Activated CD8-positive, alpha-beta T cell treated with anti-CD3 and anti-CD28 coated beads for 36 hours (primary cell): ENCODE results near the gene ACER3. TPM values are rescaled to one million over a fixed set of nuclear protein-coding genes. Genes with fewer than 3 reads are reported as not detected.
"Not testable (repeated sequence)": the region's sequence is repeated elsewhere in the genome, so short reads cannot be mapped to it uniquely, and the experiment has no call there.

ENCODE experiments used
- ATAC-seq: fragments of 200-7000 bp; cut with Tn5 transposase; one replicate; pipeline ENCODE4 v1.10.0; 2021; ENCODE audit warnings: mild to moderate bottlenecking, moderate library complexity
- CTCF ChIA-PET: fragments of 350-600 bp; sonication (Branson Sonifier 250); formaldehyde crosslinking; loops from one replicate; lab custom pipeline; 2021; ENCODE audit warnings: antibody characterized with exemption; lab: Charles Lee
- POLR2A ChIA-PET: fragments of 350-600 bp; sonication (Branson Sonifier 250); formaldehyde crosslinking; loops from one replicate; lab custom pipeline; 2021; ENCODE audit warnings: antibody characterized with exemption; lab: Charles Lee
- DNase-seq: peaks from one replicate; pipeline ENCODE4 v3.0.0-alpha.2; 2020
- H3K27ac Mint-ChIP-seq: one replicate; pipeline ENCODE4 v1.8.0; 2021; ENCODE audit warnings: mild to moderate bottlenecking, mixed read lengths
- H3K27me3 Mint-ChIP-seq: one replicate; pipeline ENCODE4 v1.8.0; 2021; ENCODE audit warnings: mixed read lengths
- H3K36me3 Mint-ChIP-seq: one replicate; pipeline ENCODE4 v1.8.0; 2021; ENCODE audit warnings: low read depth, mixed read lengths
- H3K4me1 Mint-ChIP-seq: one replicate; pipeline ENCODE4 v1.8.0; 2021; ENCODE audit warnings: low read depth, mixed read lengths
- H3K4me3 Mint-ChIP-seq: one replicate; pipeline ENCODE4 v1.8.0; 2021; ENCODE audit warnings: mild to moderate bottlenecking, moderate library complexity, mixed read lengths
- H3K9me3 Mint-ChIP-seq: one replicate; pipeline ENCODE4 v1.8.0; 2021; ENCODE audit warnings: mixed read lengths
- intact Hi-C: fragments of 100-400 bp; cut with micrococcal nuclease; formaldehyde crosslinking; loops from one replicate; pipeline ENCODE4 v1.10.0; 2022
- total RNA-seq, 2 experiments: library from RNA; stranded (reverse); gene quantifications; one replicate each; pipeline ENCODE4 v1.2.3, GENCODE V29; 2021
- TF ChIP-seq, protein P1 (sequence below): fragments of 200-600 bp; IDR thresholded peaks from one replicate; pipeline ENCODE4 v1.8.0; 2022; ENCODE audit warnings: antibody characterized with exemption, mild to moderate bottlenecking

ACER3 gene
- 10 to 100 TPM; 10.0 to 10.2 TPM for total RNA-seq

DNA sequence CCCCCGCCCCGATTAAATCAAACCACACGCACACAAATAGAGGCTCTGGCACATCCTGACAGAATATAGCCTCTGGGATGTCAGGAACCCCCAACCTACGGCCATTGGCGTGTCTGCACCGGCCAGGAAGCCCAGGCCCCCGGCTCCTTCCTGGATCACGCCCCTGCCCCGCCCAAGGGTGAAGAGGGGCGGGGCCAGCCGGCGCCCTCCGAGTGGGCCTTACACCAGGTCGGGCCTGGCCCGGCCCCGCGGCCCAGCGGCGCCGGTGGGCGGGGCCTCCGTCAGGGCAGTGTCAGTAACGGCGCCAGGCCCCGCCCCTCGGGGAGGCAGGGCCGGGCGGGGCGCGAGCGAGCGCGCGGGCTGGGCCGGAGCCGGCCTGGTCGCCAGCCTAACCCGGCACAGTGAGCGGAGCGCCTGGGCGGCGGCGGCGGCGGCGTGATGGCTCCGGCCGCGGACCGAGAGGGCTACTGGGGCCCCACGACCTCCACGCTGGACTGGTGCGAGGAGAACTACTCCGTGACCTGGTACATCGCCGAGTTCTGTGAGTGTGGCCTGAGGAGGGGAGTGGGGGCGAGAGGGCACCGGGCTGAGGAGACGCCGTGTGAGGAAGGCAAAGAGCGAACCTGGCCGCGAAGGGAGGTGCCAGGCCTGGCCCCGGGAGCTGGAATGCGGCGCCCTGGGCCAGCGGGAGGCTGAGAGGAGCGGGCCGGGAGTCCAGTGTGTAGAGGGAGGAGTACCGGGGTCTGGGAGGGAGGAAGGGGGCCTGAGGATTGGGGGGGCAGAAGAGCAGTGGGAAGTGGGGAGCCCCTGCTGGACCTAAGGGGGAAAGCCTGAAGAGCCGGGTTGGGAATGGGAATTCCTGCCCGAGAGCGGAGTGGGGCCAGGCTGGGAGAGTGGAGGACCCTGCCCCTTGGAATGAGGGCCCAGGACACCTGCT, at the start of gene ACER3:
TSS of gene ACER3 (plus strand) at position 380 of the 937 bp plus-strand sequence. CDS start at position 439, 59 bp downstream.
- H3K27ac Mint-ChIP-seq: peak within 1 kb of the TSS; percentile 76
- intact Hi-C loops: no loop called here
- H3K36me3 Mint-ChIP-seq: no peaks in the 10 kb centered on the region
- H3K4me1 Mint-ChIP-seq: peaks cover 18% of the 10 kb centered on the region
- ChIA-PET CTCF (interaction anchor here (1.3 to 2.4 kb wide), 2 partner anchors 51 to 59 kb away, joined by 3 to 9 read pairs; no protein-coding TSS in a partner anchor), POLR2A (no interaction called here)
- no peaks in the 10 kb centered on the region for H3K9me3 Mint-ChIP-seq
- ATAC-seq: peak; percentile 100
- no peaks in the 10 kb centered on the region for H3K27me3 Mint-ChIP-seq
- TF ChIP-seq, protein P1, sequence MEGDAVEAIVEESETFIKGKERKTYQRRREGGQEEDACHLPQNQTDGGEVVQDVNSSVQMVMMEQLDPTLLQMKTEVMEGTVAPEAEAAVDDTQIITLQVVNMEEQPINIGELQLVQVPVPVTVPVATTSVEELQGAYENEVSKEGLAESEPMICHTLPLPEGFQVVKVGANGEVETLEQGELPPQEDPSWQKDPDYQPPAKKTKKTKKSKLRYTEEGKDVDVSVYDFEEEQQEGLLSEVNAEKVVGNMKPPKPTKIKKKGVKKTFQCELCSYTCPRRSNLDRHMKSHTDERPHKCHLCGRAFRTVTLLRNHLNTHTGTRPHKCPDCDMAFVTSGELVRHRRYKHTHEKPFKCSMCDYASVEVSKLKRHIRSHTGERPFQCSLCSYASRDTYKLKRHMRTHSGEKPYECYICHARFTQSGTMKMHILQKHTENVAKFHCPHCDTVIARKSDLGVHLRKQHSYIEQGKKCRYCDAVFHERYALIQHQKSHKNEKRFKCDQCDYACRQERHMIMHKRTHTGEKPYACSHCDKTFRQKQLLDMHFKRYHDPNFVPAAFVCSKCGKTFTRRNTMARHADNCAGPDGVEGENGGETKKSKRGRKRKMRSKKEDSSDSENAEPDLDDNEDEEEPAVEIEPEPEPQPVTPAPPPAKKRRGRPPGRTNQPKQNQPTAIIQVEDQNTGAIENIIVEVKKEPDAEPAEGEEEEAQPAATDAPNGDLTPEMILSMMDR: no peak
- DNase-seq: peak; percentile 92
- peak within 1 kb of the TSS; percentile 88 for H3K4me3 Mint-ChIP-seq

DNA sequence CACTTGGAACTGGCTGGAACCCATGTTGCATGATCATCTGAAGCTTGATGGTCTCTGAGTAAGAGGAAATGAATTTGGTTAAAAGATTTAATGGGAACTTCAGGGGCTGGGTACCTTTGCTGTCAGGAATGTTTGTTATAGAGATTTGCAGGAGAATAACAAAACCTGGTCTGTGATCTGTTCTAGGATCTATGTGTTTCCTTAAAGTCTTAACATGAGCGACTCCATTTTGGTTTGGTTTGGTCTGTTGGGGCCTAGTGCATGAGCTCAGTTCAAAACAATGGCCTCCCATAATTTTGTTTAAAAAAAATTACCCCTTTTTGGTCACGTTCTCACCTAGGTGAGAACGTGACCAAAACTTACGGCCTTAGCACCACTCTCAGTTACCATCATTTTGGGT, 49.5 kb upstream of the ACER3 start:
- intact Hi-C loops: no loop called here

DNA sequence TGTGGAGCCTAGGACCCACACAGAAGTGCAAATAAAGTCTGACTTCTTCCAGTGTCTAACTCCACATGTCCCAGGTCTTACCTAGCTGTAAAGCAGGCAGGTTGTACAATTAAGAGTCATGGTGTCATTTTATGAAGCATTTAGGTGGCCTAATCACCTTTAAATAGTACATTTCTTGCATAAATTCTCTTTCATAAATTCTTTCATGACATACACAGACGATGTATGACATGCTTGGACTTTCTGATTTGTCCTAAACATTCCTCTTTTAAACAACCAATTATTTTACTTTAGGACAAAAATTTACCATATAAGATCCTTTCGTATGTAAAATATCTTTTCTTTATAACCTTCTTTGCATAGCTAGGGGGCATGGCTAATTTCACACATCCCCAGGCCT, 46.3 kb upstream of the ACER3 start:
- Mint-ChIP-seq H3K27me3 (peaks cover 1% of the 10 kb centered on the region), H3K27ac (no peak overlapping the region), H3K4me3 (no peak overlapping the region), H3K36me3 (peaks cover 3% of the 10 kb centered on the region), H3K9me3 (peaks cover 14% of the 10 kb centered on the region), H3K4me1 (peaks cover 6% of the 10 kb centered on the region)
- DNase-seq (no peak), ATAC-seq (no peak)
- TF ChIP-seq, protein P1: no peak
- ChIA-PET POLR2A (no interaction called here), CTCF (interaction anchor here (1.1 to 9.9 kb wide), 2 partner anchors 92 to 104 kb away, joined by 3 to 99 read pairs; no protein-coding TSS in a partner anchor)
- intact Hi-C loops: no loop called here

More for the DNA sequence above, 49.5 kb upstream of the ACER3 start:
- H3K9me3 Mint-ChIP-seq: peaks cover 11% of the 10 kb centered on the region
- H3K36me3 Mint-ChIP-seq: peaks cover 3% of the 10 kb centered on the region
- DNase-seq (no peak), ATAC-seq (no peak)
- H3K4me3 Mint-ChIP-seq: no peak overlapping the region
- H3K27me3 Mint-ChIP-seq: peaks cover 1% of the 10 kb centered on the region
- ChIA-PET POLR2A (no interaction called here), CTCF (interaction anchor here (2.0 to 9.9 kb wide), 2 partner anchors 108 to 280 kb away, joined by 6 to 99 read pairs; no protein-coding TSS in a partner anchor)
- no peak overlapping the region for H3K27ac Mint-ChIP-seq
- H3K4me1 Mint-ChIP-seq: peaks cover 9% of the 10 kb centered on the region
- TF ChIP-seq, protein P1: no peak

DNA sequence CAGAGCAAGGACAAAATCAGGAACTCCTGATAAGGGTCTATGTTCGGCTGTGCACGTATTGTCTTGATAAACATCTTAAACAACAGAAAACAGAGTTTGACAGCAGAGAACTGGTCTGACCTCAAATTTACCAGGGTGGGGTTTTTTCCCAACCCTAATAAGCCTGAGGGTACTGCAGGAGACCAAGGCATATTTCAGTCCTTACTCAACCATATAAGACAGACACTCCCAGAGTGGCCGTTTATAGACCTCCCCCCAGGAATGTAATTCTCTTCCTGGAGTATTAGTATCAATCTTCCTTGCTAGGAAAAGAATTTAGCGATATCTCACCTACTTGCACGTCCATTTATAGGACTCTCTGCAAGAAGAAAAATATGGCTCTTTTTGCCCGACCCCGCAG, 45.0 kb upstream of the ACER3 start:
- POLR2A ChIA-PET, H3K4me1 Mint-ChIP-seq, ATAC-seq, H3K36me3 Mint-ChIP-seq, H3K27me3 Mint-ChIP-seq, H3K4me3 Mint-ChIP-seq, DNase-seq, H3K27ac Mint-ChIP-seq, intact Hi-C loops: not testable (repeated sequence)
- CTCF ChIA-PET: interaction anchor here (0.7 to 9.9 kb wide), 3 partner anchors 8 to 103 kb away, joined by 3 to 99 read pairs (median 18); no protein-coding TSS in a partner anchor
- peaks cover 14% of the 10 kb centered on the region for H3K9me3 Mint-ChIP-seq

DNA sequence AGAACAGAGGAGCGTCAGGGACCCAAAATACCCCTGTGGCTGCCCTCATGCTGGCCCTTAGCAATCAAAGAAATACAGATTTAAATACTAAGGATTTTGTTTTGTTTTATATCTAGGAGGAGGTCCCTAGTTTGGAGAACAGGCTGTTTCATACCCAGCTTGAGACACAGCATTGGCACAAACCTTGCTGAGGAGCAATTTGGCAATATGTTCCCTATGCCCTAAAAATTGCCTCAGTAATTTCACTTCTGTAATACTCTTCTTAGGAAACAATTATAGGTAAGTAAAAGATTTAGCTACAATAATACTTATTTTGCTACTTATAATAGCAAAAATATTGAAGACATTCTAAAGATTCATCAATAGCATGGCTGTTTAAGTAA, 40.5 kb upstream of the ACER3 start:
- intact Hi-C loops: no loop called here
- peaks cover 3% of the 10 kb centered on the region for H3K36me3 Mint-ChIP-seq

DNA sequence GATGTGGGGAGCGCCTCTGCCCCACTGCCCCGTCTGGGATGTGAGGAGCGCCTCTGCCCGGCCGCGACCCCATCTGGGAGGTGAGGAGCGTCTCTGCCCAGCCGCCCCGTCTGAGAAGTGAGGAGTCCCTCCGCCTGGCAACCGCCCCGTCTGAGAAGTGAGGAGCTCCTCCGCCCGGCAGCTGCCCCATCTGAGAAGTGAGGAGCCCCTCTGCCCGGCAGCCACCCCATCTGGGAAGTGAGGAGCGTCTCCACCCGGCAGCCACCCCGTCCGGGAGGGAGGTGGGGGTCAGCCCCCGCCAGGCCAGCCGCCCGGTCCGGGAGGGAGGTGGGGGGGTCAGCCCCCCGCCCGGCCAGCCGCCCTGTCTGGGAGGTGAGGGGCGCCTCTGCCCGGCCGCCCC, 39.3 kb upstream of the ACER3 start:
- H3K27me3 Mint-ChIP-seq, intact Hi-C loops, H3K9me3 Mint-ChIP-seq, POLR2A ChIA-PET, H3K36me3 Mint-ChIP-seq, H3K4me3 Mint-ChIP-seq, H3K27ac Mint-ChIP-seq, DNase-seq, ATAC-seq: not testable (repeated sequence)
- CTCF ChIA-PET: interaction anchor here (0.9 to 1.2 kb wide), 2 partner anchors 13 to 16 kb away, joined by 3 read pairs; no protein-coding TSS in a partner anchor
- peaks cover 10% of the 10 kb centered on the region for H3K4me1 Mint-ChIP-seq

More for the DNA sequence above, 40.5 kb upstream of the ACER3 start:
- peaks cover 3% of the 10 kb centered on the region for H3K27me3 Mint-ChIP-seq
- peaks cover 7% of the 10 kb centered on the region for H3K4me1 Mint-ChIP-seq
- no peak for DNase-seq
- TF ChIP-seq, protein P1: no peak
- peaks cover 14% of the 10 kb centered on the region for H3K9me3 Mint-ChIP-seq
- H3K4me3 Mint-ChIP-seq: no peak overlapping the region
- no peak for ATAC-seq
- H3K27ac Mint-ChIP-seq: no peak overlapping the region
- CTCF ChIA-PET: interaction anchor here (9.9 kb wide), 1 partner anchor 99 kb away, joined by 99 read pairs; no protein-coding TSS in a partner anchor
- POLR2A ChIA-PET: interaction anchor here (1.1 kb wide), 1 partner anchor 10 kb away, joined by 3 read pairs; no protein-coding TSS in a partner anchor
